ENCODE data around the gene SMURF1. TPM values are rescaled to one million over a fixed set of nuclear protein-coding genes. Genes with fewer than 3 reads are reported as not detected.
"Not testable (repeated sequence)": the region's sequence is repeated elsewhere in the genome, so short reads cannot be mapped to it uniquely, and the experiment has no call there.

The SMURF1 gene
- total RNA-seq, 1 donor from 2014 or later: 20.1 TPM

GRCh38 chr7:99121496-99122021 is 22.3 kb downstream of the SMURF1 start:
- DNase-seq (ENCODE audit: low read depth, low spot score): no peak

- DNase-seq (ENCODE audit: low read depth, low spot score): no peak
Observed at GRCh38 chr7:99120916-99121315, 23.0 kb downstream of the SMURF1 start.

GRCh38 chr7:99120501-99120900 is 23.4 kb downstream of the SMURF1 start:
- DNase-seq (ENCODE audit: low read depth, low spot score): no peak

- DNase-seq (ENCODE audit: low read depth, low spot score): no peak
Observed at GRCh38 chr7:99118077-99118476, 25.8 kb downstream of the SMURF1 start.

DNA sequence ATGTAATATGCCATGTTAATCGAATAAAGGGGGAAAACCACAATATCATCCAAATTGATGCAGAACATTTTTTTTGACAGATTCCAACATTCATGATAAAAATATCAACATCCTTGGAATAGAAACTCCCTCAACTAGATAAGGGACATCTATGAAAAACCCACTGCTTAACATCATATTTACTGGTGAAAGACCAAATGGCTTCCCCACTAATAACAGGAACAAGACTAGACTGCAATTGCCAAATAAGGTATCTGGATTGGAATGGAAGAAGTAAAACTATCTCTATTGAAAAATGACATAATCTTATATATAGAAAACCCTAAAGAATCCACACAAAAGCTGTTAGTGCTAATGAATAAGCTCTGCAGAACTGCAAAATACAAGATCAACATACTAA is 27.8 kb downstream of the SMURF1 start:
- no peak for DNase-seq (ENCODE audit: low read depth, low spot score)

DNA sequence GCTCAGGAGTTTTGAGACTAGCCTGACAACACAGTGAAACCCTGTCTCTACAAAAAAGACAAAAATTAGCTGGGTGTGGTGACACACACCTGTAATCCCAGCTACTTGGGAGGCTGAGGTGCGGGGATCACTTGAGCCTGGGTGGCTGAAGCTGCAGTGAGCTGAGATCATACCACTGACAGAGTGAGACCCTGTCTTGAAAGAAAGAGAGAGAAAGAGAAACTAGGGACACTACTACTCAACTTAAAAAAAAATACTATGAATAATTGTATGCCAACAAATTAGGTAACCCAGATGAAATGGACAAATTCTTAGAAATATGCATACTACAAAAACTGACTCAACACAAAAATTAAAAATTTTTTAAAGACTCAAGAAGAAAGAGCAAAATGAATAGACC is 28.5 kb downstream of the SMURF1 start:
- no peak for DNase-seq (ENCODE audit: low read depth, low spot score)

GRCh38 chr7:99112979-99113378 is 30.9 kb downstream of the SMURF1 start:
- DNase-seq (ENCODE audit: low read depth, low spot score): no peak

- no peak for DNase-seq (ENCODE audit: low read depth, low spot score)
Observed at GRCh38 chr7:99112097-99112496, 31.8 kb downstream of the SMURF1 start.

DNA sequence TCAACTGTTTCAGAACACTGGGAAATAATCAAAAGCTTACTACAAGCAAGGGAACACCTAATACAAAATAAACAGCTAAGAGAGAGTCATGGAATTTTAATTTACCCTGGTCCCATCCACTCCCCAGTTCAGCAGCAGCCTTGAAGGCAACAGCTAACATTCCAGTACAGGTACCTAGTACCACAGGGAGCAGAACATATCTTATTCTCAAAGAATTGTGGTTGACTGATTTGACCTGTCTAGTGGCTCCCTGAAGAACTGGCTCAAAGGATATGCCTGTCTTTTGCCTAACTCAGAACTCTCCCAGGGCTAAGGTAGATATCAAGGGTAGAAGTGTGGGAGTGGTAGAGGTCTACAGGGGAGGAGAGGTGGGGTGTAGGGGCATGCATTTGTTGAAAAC is 32.3 kb downstream of the SMURF1 start:
- no peak for DNase-seq (ENCODE audit: low read depth, low spot score)

DNA sequence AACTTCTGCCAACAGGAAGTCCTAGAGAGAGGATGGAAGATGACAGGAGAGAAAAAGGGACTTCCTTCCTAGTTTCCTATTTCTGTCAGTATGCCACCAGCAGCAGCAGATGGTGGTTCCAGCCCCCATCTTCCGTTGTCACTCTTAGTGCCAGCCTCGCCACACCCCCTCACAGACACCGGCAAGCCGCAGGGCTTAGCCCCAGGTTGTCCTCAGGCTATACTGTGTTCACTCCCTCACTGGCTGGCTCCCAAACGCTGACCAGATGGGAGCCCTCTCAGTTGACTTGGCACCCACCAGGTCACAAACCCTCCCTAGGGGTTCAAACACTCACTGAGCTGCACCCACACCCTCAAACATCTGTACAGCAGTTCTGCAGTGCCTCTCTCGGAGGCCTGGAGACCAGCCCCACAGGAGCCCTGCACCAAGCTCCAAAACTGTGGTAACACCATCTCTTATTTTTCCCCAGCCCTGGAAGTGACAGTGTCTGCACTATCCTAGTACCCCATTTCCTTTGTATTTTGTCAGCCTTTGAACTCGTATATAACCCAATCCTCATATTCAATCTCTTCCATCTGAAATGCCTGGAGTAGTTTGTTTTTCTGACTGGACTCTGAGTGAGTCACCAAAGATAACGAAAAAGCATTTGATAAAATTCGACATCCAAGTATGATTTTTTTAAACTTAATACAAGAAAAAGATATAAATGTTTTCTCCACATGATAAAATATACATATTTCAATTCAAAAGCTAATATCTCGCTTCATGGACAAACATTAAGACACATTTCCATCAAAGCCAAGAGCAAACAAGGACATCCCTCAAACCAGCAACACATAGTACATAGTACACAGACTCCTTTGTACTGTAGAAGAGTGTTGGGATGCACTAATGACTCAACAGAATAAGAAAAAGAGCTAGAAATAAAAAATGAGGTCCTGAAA is 34.5 kb downstream of the SMURF1 start:
- DNase-seq (ENCODE audit: low read depth, low spot score): no peak

DNA sequence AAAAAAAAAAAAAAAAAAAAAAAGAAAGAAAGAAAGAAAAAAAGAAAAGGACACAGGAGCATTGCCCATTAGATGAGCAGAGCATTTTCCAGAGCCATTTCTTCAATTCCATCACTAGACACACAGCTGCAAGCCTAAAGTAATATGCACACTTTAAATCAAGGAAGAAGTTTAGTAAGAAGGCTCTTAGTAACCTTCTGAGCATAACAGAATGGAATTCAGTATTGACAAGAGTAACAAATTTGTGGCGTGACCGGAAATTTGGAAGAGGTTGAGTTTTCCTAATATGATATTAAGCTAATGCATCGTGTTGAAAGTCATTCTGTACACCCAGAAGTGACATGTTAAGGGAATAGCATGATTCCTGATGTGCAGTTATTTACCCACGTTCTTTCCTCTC is 35.3 kb downstream of the SMURF1 start:
- no peak for DNase-seq (ENCODE audit: low read depth, low spot score)

- no peak for DNase-seq (ENCODE audit: low read depth, low spot score)
Observed at GRCh38 chr7:99106821-99107241, 37.1 kb downstream of the SMURF1 start.

- DNase-seq (ENCODE audit: low read depth, low spot score): no peak
Observed at GRCh38 chr7:99106411-99106810, 37.5 kb downstream of the SMURF1 start.

GRCh38 chr7:99105756-99106155 is 38.2 kb downstream of the SMURF1 start:
- no peak for DNase-seq (ENCODE audit: low read depth, low spot score)

- DNase-seq (ENCODE audit: low read depth, low spot score): no peak
Observed at GRCh38 chr7:99104631-99105030, 39.3 kb downstream of the SMURF1 start.

DNA sequence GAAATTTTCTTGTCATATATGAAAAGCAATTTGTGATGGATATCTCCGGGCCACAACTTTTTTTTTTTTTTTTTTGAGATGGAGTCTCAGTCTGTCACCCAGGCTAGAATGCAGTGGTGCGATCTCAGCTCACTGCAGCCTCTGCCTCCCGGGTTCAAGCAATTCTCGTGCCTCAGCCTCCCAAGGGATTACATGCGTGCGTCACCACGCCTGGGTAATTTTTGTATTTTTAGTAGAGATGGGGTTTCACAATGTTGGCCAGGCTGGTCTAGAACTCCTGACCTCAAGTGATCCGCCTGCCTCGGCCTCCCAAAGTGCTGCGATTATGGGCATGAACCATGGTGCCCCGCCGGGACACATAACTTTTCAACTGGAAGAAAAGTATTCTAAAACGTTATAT is 40.1 kb downstream of the SMURF1 start:
- DNase-seq (ENCODE audit: low read depth, low spot score): not testable (repeated sequence)

DNA sequence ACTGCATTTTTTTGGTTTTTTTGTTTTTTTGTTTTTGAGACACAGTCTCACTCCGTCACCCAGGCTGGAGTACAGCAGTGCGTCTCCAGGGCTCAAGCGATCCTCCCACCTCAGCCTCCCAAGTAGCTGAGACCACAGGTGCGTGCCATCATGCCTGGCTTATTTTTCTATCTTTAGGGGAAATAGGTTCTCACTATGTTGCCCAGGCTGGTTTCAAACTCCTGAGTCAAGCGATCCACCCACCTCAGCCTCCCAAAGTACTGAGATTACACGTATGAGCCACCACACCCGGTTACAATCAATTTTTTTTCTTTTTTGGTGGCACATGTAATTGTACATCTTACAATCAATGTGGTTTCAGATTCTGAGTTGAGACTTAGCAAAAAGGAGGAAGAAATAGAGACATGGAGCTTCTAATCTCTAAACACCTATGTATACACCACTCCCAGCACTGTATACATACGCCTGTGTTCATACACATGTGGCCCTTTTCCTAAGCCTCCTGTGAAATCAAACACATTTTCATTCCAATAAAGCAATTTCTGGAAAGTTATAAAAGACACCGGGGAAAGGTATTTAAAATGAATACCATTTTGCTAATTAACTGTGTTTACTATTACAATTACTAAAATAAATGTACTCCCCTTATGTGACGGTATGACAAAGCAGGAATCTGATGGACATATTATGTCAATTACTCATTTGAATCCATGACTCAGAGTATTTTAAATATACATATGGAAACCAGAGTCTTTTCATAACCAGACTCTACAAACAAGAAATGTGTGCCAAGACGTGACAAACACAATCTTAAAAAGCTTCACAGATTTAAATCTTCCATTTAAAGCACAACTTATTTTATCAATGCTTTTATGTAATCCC is 40.9 kb downstream of the SMURF1 start:
- DNase-seq (ENCODE audit: low read depth, low spot score): no peak

GRCh38 chr7:99102361-99102760 is 41.5 kb downstream of the SMURF1 start:
- DNase-seq (ENCODE audit: low read depth, low spot score): no peak

DNA sequence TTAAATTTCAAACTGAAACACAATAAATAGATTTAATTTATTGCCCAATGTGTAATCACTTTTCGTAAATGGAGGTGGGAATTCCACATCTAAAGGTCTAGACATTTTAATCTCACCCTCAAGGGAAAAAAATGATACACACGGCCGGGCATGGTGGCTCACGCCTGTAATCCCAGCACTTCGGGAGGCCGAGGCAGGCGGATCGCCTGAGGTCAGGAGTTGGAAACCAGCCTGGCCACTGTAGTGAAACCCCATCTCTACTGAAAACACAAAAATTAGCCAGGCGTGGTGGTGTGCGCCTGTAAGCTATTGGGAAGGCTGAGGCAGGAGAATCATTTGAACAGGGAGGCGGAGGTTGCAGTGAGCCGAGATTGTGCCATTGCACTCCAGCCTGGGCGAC is 42.4 kb downstream of the SMURF1 start:
- DNase-seq (ENCODE audit: low read depth, low spot score): not testable (repeated sequence)

DNA sequence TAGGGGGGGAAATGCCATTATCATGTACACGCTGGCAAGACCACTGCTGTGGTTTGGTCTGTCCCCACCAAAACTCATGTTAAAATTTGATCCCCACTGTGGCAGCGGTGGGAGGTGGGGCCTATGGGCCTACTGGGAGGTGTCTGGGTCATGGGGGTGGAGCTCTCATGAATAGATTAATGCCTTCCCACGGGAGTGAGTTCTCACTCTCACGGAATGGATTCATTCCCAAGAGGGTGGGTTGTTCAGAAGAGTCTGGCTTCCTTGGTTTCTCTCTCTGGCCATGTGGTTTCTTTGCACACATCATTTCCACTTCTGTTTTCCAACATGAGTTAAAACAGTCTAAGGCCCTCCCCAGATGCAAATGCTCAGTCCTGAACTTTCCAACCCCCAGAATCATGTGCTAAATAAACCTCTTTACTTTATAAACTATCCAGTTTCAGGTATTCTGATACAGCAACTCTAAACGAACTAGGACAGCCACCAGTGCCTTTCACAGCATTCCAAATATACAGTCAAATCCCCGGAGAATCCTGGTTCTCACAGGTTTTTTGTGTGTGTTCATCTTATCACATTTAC is 44.3 kb downstream of the SMURF1 start:
- no peak for DNase-seq (ENCODE audit: low read depth, low spot score)

DNA sequence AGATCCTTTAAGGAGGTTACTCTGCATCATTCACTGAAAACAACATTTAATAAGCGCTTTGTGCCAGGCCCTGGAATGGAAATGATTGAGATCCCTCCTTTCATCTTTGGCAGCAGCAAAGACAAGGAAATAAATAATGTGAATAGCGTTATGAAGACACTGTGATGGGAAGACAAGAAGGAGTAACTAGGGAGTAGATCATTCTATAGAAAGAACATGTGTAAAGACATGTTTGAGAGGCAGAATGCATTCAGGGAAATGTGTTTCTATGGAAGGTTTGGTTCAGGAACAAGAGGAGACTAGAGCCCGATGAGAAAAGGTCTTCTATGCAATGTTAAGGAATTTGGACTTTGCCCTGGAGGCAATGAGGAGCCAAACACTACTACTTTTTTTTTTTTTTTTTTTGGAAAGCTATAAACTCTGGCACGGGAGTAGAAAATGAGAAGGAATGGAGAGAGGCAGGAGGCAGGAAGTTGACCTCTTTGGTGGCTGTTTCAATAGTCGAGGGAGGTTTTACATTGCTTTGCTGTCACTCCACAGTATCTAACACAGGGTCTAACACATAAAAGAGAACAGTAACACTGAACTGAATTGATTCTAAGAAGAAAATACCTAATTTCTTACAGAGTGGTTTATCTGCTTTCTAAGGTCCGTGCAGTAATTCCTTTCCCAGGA is 44.9 kb downstream of the SMURF1 start:
- DNase-seq (ENCODE audit: low read depth, low spot score): no peak
